ENCODE data around the gene ERF.

- TF ChIP-seq, protein P1, sequence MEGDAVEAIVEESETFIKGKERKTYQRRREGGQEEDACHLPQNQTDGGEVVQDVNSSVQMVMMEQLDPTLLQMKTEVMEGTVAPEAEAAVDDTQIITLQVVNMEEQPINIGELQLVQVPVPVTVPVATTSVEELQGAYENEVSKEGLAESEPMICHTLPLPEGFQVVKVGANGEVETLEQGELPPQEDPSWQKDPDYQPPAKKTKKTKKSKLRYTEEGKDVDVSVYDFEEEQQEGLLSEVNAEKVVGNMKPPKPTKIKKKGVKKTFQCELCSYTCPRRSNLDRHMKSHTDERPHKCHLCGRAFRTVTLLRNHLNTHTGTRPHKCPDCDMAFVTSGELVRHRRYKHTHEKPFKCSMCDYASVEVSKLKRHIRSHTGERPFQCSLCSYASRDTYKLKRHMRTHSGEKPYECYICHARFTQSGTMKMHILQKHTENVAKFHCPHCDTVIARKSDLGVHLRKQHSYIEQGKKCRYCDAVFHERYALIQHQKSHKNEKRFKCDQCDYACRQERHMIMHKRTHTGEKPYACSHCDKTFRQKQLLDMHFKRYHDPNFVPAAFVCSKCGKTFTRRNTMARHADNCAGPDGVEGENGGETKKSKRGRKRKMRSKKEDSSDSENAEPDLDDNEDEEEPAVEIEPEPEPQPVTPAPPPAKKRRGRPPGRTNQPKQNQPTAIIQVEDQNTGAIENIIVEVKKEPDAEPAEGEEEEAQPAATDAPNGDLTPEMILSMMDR (IDR thresholded peaks at IDR 0.05 in 2 of 3, conservative IDR thresholded peaks at IDR 0.05 in 1 of 3; ENCODE audit: borderline replicate concordance in 1 of 3, insufficient read depth in 1 of 3, low read depth in 2 of 3, low read length in 2 of 3), result no peak
- no peak for TF ChIP-seq SRF (IDR thresholded peaks at IDR 0.05; ENCODE audit: low read depth)
- TF ChIP-seq, protein P2, sequence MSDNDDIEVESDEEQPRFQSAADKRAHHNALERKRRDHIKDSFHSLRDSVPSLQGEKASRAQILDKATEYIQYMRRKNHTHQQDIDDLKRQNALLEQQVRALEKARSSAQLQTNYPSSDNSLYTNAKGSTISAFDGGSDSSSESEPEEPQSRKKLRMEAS (IDR thresholded peaks at IDR 0.05), result no peak
- no peak for TF ChIP-seq POLR2A (IDR thresholded peaks at IDR 0.05; ENCODE audit: borderline replicate concordance, extremely low read depth, insufficient read depth, insufficient read length)
- no peak for TF ChIP-seq EZH2 (IDR thresholded peaks at IDR 0.05)
- no peak for TF ChIP-seq EGR1 (IDR thresholded peaks at IDR 0.05; ENCODE audit: low read depth)
- no peak for TF ChIP-seq POLR2AphosphoS5 (IDR thresholded peaks at IDR 0.05; ENCODE audit: low read depth, low read length)
- no peak for TF ChIP-seq SP1 (IDR thresholded peaks at IDR 0.05; ENCODE audit: low read depth)
- TF ChIP-seq, protein P3, sequence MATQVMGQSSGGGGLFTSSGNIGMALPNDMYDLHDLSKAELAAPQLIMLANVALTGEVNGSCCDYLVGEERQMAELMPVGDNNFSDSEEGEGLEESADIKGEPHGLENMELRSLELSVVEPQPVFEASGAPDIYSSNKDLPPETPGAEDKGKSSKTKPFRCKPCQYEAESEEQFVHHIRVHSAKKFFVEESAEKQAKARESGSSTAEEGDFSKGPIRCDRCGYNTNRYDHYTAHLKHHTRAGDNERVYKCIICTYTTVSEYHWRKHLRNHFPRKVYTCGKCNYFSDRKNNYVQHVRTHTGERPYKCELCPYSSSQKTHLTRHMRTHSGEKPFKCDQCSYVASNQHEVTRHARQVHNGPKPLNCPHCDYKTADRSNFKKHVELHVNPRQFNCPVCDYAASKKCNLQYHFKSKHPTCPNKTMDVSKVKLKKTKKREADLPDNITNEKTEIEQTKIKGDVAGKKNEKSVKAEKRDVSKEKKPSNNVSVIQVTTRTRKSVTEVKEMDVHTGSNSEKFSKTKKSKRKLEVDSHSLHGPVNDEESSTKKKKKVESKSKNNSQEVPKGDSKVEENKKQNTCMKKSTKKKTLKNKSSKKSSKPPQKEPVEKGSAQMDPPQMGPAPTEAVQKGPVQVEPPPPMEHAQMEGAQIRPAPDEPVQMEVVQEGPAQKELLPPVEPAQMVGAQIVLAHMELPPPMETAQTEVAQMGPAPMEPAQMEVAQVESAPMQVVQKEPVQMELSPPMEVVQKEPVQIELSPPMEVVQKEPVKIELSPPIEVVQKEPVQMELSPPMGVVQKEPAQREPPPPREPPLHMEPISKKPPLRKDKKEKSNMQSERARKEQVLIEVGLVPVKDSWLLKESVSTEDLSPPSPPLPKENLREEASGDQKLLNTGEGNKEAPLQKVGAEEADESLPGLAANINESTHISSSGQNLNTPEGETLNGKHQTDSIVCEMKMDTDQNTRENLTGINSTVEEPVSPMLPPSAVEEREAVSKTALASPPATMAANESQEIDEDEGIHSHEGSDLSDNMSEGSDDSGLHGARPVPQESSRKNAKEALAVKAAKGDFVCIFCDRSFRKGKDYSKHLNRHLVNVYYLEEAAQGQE (IDR thresholded peaks at IDR 0.05; ENCODE audit: low read depth), result no peak
- no peak for TF ChIP-seq SIN3A (IDR thresholded peaks at IDR 0.05; ENCODE audit: low read depth)
Observed at GRCh38 chr19:42224940-42225717, 29.8 kb downstream of the ERF start.
